Measurements from ENCODE around the gene PRR33. TPM values are rescaled to one million over a fixed set of nuclear protein-coding genes. Genes with fewer than 3 reads are reported as not detected.

Gene PRR33
- total and polyA plus RNA-seq, 2 donors (not counting 1 experiment from before 2014, with no cell fraction given), result not detected

DNA sequence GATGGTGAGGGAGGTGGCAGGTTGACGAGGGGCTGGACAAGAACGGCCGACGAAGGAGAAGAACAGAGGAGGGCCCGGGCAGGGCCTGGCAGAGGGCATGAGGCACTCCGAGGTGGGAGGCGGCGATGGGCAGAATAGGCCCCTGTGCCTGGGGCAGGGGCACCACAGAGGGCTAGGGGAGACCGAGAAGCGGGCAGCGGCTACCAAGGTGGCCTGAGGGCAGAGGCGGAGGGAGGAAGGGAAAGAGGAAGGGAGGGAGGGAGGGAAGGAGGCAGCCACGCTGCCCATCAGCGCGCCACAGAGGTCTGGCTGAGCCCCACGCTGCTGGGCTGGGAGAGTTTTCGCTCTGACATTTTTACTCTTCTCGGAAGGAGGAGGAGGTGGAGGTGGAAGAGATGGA lies 27.5 kb downstream of the PRR33 start:
- Histone ChIP-seq H3K4me3 (replicated peaks in 1 of 4; ENCODE audit: control extremely low read depth in 1 of 4, insufficient read depth in 1 of 4, low read depth in 3 of 4, low read length in 4 of 4) (peak overlapping the region in 1 of 4 experiments; percentile 7), H3K9ac (ENCODE audit: insufficient read depth, low read length) (peak overlapping the region; percentile 46), H2AFZ (ENCODE audit: low read length) (peak overlapping the region; percentile 60), H4K20me1 (ENCODE audit: control insufficient read depth, extremely low read depth, insufficient read depth, low read length) (no peaks in the 10 kb centered on the region), H3K36me3 (ENCODE audit: control insufficient read depth, insufficient read depth, low read length) (no peaks in the 10 kb centered on the region), H3K9me3 (ENCODE audit: control insufficient read depth, insufficient read depth, low read depth, low read length) (no peaks in the 10 kb centered on the region), H3K79me2 (ENCODE audit: control insufficient read depth, insufficient read depth, low read length) (no peaks in the 10 kb centered on the region), H3K27ac (ENCODE audit: insufficient read depth, low read length) (peak overlapping the region; percentile 27), H3K4me1 (ENCODE audit: control insufficient read depth, extremely low read depth, insufficient read depth, low read length) (peaks cover 9% of the 10 kb centered on the region), H3K27me3 (ENCODE audit: control insufficient read depth, insufficient read depth, low read length) (peaks cover 10% of the 10 kb centered on the region), H3K4me2 (ENCODE audit: extremely low read depth, insufficient read depth, low read length) (peak overlapping the region; percentile 35)
- DNase-seq (ENCODE audit: low read depth in 2 of 2), result peak in 1 of 2 donors; percentile 15
- TF ChIP-seq EZH2 (IDR thresholded peaks at IDR 0.05; ENCODE audit: low read length, missing control alignments), result no peak
- TF ChIP-seq, protein P1, sequence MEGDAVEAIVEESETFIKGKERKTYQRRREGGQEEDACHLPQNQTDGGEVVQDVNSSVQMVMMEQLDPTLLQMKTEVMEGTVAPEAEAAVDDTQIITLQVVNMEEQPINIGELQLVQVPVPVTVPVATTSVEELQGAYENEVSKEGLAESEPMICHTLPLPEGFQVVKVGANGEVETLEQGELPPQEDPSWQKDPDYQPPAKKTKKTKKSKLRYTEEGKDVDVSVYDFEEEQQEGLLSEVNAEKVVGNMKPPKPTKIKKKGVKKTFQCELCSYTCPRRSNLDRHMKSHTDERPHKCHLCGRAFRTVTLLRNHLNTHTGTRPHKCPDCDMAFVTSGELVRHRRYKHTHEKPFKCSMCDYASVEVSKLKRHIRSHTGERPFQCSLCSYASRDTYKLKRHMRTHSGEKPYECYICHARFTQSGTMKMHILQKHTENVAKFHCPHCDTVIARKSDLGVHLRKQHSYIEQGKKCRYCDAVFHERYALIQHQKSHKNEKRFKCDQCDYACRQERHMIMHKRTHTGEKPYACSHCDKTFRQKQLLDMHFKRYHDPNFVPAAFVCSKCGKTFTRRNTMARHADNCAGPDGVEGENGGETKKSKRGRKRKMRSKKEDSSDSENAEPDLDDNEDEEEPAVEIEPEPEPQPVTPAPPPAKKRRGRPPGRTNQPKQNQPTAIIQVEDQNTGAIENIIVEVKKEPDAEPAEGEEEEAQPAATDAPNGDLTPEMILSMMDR (conservative IDR thresholded peaks at IDR 0.05 in 1 of 2, IDR thresholded peaks at IDR 0.05 in 1 of 2; ENCODE audit: low read depth in 1 of 2, low read length in 2 of 2), result no peak

DNA sequence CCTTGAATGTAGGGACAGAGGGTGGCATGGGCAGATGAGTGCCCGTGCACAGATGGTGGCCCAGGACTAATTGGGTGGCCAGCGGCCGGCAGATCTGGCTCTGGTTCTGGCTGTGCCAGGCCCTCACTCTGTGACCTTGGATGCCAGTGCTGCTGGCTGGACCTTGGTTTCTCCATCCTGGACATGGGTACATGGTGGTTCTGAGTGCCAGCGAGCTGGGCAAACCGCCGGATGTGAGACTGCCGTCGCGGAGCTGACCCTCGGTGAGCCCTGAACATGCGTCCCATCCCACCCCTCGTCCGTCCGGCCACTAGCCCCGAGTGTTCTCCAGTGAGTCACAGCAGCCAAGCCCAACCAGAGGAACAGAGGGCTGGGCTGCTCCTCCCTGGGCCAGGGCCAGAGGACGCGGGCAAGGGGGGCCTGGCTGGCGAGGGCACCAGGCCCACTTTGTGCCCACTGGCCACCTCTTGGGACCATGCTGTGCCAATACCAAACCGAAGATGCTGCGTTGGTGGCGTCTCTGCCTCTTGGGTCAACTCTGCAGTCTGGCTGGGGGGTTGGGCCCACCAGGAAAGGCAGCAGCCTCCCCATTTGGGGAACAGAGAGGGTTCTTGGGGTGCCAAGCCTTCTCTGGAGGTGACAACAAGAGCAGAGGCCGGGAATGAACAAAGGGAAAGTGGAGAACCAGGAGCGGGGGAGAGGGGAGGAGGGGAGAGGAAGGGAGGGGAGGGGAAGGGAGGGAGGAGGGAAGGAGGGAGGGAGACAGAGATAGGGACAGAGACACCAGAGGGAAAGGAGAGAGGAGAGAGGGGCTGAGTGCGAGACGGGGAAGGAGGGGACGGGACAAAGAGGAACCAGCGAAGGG lies 28.1 kb downstream of the PRR33 start:
- H3K9ac ChIP-seq (ENCODE audit: insufficient read depth, low read length), result no peak overlapping the region
- DNase-seq (ENCODE audit: low read depth in 2 of 2), result peak; percentile 89 to 92
- H3K4me3 ChIP-seq (replicated peaks in 1 of 4; ENCODE audit: control extremely low read depth in 1 of 4, insufficient read depth in 1 of 4, low read depth in 3 of 4, low read length in 4 of 4), result peak overlapping the region in 1 of 4 experiments; percentile 7
- H3K27me3 ChIP-seq (ENCODE audit: control insufficient read depth, insufficient read depth, low read length), result peaks cover 5% of the 10 kb centered on the region
- H4K20me1 ChIP-seq (ENCODE audit: control insufficient read depth, extremely low read depth, insufficient read depth, low read length), result no peaks in the 10 kb centered on the region
- H3K27ac ChIP-seq (ENCODE audit: insufficient read depth, low read length), result peak overlapping the region; percentile 27
- TF ChIP-seq EZH2 (IDR thresholded peaks at IDR 0.05; ENCODE audit: low read length, missing control alignments), result no peak
- TF ChIP-seq, protein P1 (conservative IDR thresholded peaks at IDR 0.05 in 1 of 2, IDR thresholded peaks at IDR 0.05 in 1 of 2; ENCODE audit: low read depth in 1 of 2, low read length in 2 of 2), result no peak
- H3K4me2 ChIP-seq (ENCODE audit: extremely low read depth, insufficient read depth, low read length), result peak overlapping the region; percentile 82
- no peaks in the 10 kb centered on the region for H3K9me3 ChIP-seq (ENCODE audit: control insufficient read depth, insufficient read depth, low read depth, low read length)
- no peaks in the 10 kb centered on the region for H3K36me3 ChIP-seq (ENCODE audit: control insufficient read depth, insufficient read depth, low read length)
- peaks cover 9% of the 10 kb centered on the region for H3K4me1 ChIP-seq (ENCODE audit: control insufficient read depth, extremely low read depth, insufficient read depth, low read length)
- H3K79me2 ChIP-seq (ENCODE audit: control insufficient read depth, insufficient read depth, low read length), result no peaks in the 10 kb centered on the region
- peak overlapping the region; percentile 60 for H2AFZ ChIP-seq (ENCODE audit: low read length)

DNA sequence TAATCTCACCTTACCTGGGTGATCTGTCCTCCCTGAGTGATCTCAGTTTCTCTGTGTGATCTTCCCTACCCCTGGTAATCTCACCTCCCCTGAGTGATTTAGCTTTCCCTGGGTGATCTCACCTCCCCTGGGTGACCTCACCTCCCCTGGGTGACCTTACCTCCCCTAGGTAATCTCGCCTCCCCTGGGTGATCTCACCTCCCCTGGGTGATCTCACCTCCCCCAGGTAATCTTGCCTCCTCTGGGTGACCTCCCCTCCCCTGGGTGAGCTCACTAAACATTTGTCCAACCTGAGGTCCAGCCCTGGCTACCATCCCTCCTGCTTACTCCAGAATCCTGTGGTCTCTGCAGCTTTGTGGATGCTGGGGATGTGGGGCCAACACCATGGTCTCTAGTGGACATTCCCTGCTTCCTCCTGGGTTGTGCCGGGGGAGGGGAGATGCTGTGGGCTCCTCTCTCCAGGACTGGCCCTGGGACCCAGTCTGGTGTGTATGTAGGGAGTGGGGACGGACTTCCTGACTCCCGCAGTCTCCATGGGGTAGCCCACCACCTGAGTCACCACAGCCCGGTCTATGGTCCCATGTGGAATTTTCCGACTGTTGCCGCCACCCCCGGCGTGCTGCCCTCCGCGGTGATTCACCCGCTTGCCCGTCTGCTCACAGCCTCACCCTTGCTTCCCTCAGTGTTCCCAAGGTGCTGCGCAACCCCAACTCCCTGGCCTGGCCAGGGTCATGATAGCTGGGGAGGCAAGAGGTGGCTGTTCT lies 28.9 kb downstream of the PRR33 start:
- H3K79me2 ChIP-seq (ENCODE audit: control insufficient read depth, insufficient read depth, low read length), result no peaks in the 10 kb centered on the region
- H3K27me3 ChIP-seq (ENCODE audit: control insufficient read depth, insufficient read depth, low read length), result no peaks in the 10 kb centered on the region
- H3K4me1 ChIP-seq (ENCODE audit: control insufficient read depth, extremely low read depth, insufficient read depth, low read length), result peaks cover 9% of the 10 kb centered on the region
- no peak overlapping the region for H3K4me3 ChIP-seq (replicated peaks in 1 of 4; ENCODE audit: control extremely low read depth in 1 of 4, insufficient read depth in 1 of 4, low read depth in 3 of 4, low read length in 4 of 4)
- no peak overlapping the region for H3K9ac ChIP-seq (ENCODE audit: insufficient read depth, low read length)
- H2AFZ ChIP-seq (ENCODE audit: low read length), result no peak overlapping the region
- peak in 1 of 2 donors; percentile 85 for DNase-seq (ENCODE audit: low read depth in 2 of 2)
- H3K4me2 ChIP-seq (ENCODE audit: extremely low read depth, insufficient read depth, low read length), result no peak overlapping the region
- no peaks in the 10 kb centered on the region for H3K36me3 ChIP-seq (ENCODE audit: control insufficient read depth, insufficient read depth, low read length)
- no peak overlapping the region for H3K27ac ChIP-seq (ENCODE audit: insufficient read depth, low read length)
- TF ChIP-seq, protein P1 (conservative IDR thresholded peaks at IDR 0.05 in 1 of 2, IDR thresholded peaks at IDR 0.05 in 1 of 2; ENCODE audit: low read depth in 1 of 2, low read length in 2 of 2), result no peak
- no peak for TF ChIP-seq EZH2 (IDR thresholded peaks at IDR 0.05; ENCODE audit: low read length, missing control alignments)
- H4K20me1 ChIP-seq (ENCODE audit: control insufficient read depth, extremely low read depth, insufficient read depth, low read length), result no peaks in the 10 kb centered on the region
- H3K9me3 ChIP-seq (ENCODE audit: control insufficient read depth, insufficient read depth, low read depth, low read length), result no peaks in the 10 kb centered on the region

Data from fibroblast of lung (primary cell).